Putamen (tissue), 1 donor: Measurements from ENCODE around the gene PHC1.

Source experiments
- DNase-seq: peaks from one replicate; pipeline ENCODE4 v3.0.0-alpha.2; 2016; ENCODE audit warnings: low spot score

Gene PHC1

DNA sequence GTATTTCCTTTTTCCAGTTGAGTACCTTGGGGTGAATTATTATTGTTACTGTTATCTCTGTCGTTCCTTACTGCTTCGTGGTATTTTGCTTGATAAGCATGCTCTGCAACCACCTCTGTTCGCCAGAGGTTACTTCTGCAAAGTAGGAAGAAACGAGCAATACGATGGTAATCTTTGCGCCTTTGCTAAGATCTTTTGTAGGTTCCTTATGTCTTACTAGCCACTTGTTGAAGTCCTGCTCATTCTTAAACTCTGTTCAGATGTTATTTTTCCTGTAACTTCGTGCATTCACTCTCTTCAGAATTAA, 35.9 kb downstream of the PHC1 start:
- no peak for DNase-seq

DNA sequence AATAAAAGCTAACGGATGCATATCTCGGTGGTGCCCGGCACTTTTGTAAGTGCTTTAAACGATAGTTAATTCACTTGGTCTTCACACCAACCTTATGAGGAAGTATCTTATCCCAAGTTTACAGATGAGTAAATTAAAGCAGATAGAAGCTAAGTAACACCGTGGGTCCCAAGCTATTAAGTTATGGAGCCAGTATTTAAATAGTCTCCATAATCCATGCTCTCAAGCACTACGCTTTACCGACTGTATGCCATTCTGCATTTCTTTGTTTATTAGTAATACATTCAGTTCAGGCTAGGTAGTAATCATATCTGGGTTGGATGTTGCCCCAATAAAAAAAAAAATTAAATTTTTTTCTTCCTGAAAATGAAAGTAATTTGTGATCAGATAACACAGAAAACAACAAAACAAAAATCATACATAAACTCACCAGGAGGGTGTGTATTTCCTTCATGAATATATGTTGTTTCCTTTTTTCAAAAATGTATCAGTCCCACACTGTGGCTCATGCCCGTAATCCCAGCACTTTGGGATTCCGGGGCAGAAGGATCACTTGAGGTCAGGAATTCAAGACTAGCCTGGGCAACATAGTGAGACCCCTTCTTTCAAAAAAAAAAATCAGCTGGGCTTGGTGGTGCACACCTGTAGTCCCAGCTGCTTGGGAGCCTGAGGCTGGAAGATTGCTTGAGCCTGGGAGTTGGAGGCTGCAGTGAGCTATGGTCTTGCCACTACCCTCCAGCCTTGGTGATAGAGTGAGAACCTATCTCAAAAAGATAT, 36.6 kb downstream of the PHC1 start:
- DNase-seq: no peak

GRCh38 chr12:8951744-8952143, 37.4 kb downstream of the PHC1 start:
- no peak for DNase-seq

- DNase-seq: no peak
These were observed 39.6 kb downstream of the PHC1 start for GRCh38 chr12:8953773-8954402.

DNA sequence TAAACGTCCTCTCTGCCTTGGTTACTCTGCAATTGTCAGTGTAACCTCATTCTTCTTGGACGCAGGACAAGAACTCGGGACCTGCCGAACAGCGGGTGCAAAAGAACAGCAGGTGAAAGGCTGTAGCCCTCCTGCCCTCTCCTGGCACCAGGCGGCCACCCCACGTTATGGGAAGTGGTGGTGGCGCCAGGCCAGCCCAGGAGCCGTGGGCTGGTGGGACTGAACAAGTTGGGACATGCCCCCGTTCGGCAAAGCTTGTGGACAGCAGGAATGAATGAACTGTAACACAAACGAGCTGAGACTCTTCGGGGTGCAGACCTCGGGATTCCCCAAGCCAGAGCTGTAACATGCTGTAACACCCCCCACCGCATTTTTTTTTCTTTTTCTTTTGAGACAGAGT, 41.8 kb downstream of the PHC1 start:
- no peak for DNase-seq

DNA sequence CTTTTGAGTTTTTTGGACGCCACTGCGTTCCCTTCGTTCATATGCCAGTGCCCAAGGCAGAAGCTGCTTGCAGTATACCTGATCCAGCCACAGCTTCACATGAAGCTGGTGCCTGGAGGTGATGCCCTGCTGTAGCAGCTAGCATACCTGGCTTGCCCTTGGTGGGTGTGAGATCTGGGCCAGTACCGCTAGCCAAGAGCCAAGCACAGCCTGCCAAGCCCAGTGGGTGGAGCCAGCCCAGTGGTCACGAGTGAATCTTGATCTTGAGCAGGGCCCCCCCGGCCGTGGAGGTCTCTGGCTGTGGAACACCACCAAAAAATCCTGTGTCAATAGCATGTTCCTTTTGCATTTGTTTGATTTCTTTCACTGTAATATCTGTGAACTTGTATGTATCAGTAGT, 42.5 kb downstream of the PHC1 start:
- no peak for DNase-seq

GRCh38 chr12:8957561-8957960, 43.3 kb downstream of the PHC1 start:
- no peak for DNase-seq

DNA sequence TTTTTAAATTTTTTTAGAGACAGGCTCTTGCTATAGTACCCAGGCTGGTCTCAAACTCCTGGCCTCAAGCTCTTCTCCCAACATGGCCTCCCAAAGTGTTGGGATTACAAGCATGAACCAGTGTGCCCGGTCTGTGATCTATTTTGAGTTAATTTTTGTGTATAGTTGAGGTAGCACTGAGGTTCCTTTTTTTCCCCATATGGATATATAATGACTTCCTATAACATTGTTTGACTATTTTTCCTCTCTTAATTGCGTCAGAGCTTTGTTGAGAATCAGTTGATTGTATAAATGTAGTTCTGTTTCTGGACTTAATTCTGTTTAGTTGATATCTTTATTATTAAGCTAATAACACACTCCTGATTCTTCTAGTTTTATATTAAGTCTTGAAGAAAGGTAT, 43.8 kb downstream of the PHC1 start:
- no peak for DNase-seq

GRCh38 chr12:8960176-8960575, 45.9 kb downstream of the PHC1 start:
- DNase-seq: no peak

- no peak for DNase-seq
These were observed 54.5 kb downstream of the PHC1 start for GRCh38 chr12:8968761-8969160.

DNA sequence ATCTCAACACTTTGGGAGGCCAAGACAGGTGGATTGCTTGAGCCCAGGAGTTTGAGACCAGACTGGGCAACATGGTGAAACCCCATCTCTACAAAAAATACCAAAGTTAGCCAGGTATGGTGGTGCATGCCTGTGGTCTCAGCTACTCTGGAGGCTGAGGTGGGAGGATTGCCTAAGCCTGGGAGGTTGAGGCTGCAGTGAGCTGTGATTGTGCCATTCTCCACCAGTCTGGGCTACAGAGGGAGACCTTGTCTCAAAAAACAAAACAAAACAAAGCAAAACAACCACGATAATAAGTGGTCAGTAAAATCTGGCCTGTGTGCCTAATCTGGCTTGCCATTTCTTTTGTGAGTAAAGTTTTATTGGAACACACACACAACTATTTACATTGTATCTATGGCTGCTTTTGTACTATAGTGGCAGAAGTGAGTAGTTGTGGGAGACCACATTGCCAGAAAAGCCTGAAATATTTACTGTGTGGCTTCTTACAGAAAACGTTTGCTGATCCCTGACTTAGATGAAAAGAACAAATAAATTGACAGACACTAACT, 55.6 kb downstream of the PHC1 start:
- DNase-seq: no peak

DNA sequence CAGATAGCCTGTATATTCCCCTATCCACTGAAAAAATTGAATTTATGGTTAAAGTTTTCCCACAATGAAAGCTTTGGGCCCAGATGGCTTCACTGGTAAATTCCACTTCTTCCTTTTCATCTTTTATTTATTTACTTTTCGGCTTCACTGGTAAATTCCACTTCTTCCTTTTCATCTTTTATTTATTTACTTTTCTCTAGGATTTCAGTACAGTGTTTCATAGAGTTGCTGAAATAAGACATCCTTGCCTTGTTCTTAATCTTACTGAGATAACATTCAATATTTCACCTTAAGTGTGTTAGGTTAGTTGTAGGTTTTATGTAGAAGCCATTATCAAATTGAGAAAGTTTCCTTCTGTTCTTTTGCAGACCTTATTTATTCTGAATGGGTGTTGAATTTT, 56.1 kb downstream of the PHC1 start:
- no peak for DNase-seq

DNA sequence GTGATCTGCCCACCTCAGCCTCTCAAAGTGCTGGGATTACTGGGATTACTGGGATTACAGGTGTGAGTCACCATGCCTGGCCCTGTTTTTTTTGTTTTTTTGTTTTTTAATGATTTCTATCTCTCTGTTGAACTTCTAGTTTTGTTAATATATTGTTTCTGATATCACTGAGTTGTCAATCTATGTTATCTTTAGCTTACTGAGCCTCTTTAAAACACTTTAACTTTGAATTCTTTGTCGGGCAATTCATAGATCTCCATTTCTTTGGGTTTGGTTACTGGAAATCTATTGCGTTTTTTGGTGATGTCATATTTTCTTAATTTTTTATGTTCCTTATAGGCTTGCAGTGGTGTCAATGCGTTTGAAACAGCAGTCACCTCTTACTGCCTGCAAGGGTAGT, 65.8 kb downstream of the PHC1 start:
- DNase-seq: no peak

GRCh38 chr12:8985213-8985754, 71.0 kb downstream of the PHC1 start:
- DNase-seq: no peak

GRCh38 chr12:8987163-8987562, 72.9 kb downstream of the PHC1 start:
- no peak for DNase-seq

DNA sequence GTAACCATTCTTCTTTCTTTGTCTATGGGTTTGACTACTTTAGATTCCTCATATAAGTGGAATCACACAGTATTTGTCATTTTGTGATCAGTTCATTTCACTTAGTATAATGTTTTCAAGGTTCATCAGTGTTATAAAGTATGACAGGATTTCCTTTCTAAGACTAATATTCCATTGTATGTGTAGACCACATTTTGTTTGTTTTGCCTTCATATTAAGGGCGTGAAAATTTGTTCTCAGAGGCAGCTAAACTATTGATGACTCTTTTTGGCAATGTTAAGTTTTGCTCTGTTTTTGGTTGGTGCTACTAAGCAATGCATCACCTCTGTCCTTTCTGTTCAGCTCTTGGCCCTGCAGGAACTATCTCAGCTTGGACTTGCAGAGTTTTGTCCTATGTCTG, 73.4 kb downstream of the PHC1 start:
- no peak for DNase-seq

GRCh38 chr12:8989413-8989812, 75.1 kb downstream of the PHC1 start, which contains the start of gene KLRG1:
Gene KLRG1, plus strand, starts transcription at chr12:8989546. Its CDS starts 90 bp downstream, at chr12:8989636.
- no peak for DNase-seq
